A172 (cell line): Measurements from ENCODE around the gene MTMR1. TPM values are rescaled to one million over a fixed set of nuclear protein-coding genes. Genes with fewer than 3 reads are reported as not detected.

ENCODE experiments used
- DNase-seq: peaks from one replicate; pipeline ENCODE4 v3.0.0-alpha.2; 2015; ENCODE audit warnings: low spot score
- total RNA-seq: library from RNA; depleted of rRNA; stranded (reverse); fragments of >200 nt; shearing (Covaris generic); gene quantifications from 2 replicates; pipeline ENCODE4 v1.2.3, GENCODE V29; 2014

The MTMR1 gene
- total RNA-seq, 1 experiment from 2014 or later = 34.3 TPM

DNA sequence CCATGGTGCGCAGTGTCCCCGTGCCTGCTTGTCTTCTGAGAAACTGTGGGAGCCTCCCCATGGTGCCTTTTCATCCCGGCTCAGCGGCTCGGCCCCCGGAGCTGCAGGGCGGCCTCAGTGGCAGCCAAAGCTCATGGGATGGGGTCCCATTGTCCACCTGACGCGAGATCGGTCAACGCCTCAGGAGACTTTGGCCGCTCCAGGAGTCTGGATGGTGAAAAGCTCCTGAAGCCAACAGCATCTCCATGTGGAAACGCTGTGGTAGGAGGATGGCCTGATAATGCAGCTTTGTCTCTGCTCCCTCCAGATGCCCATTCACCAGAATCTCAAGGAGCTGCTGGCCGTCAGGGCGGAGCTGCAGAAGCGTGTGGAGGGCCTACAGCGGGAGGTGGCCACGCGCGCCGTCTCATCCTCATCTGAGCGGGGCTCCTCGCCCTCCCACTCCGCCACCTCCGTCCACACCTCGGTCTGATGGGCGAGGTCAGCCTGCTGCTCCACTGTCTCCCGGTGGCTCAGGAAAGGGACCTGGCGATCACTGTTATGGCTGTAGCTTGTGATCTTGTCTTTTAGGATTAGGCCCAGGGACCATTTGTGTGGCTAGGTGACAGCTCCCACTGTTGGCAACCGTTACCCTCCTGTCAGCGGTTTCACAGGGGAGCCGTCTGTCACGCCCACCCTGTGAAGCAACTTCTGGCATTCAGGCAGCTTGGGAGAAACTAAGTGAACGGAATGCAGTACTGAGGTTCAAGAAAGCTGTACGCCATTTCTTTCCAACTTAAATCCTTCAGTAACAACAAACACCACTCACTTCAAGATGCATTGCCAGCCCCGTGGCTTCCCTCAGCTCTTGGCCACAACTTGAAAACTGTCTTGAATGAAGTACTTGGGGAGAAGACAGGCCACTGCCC is 69.3 kb downstream of the MTMR1 start:
- DNase-seq = no peak

DNA sequence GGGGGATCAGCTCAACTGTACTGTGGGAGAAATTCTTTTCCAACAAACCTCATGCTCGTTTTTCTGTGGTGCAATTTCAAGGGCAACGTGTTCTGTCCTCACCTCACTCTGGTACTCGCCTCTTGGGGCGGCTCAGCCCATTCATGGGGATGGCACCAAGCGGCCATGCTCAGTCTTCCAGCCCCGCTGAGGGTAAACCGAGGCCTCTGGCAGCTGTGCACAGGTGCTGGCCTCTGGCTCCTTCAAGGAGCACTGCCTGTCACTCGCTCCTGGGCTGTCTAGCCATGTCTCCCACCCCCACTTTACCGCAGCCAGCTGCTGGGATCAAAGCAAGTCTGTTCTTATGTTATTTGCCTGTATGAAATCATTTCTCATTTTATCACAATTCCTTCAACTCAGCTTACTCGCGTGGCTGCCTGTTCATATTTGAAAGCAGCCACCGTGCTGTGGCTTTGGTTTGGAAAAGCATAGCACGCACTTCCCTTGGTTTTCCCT is 70.2 kb downstream of the MTMR1 start:
- no peak for DNase-seq

- DNase-seq = no peak
Measured at GRCh38 chrX:150763810-150764209, 70.6 kb downstream of the MTMR1 start.

GRCh38 chrX:150765237-150765636 is 72.0 kb downstream of the MTMR1 start:
- no peak for DNase-seq

- DNase-seq = no peak
Measured at GRCh38 chrX:150765782-150766350, 72.7 kb downstream of the MTMR1 start.

GRCh38 chrX:150766351-150767044 is 73.3 kb downstream of the MTMR1 start:
- DNase-seq = no peak

- no peak for DNase-seq
Measured at GRCh38 chrX:150767045-150767395, 73.8 kb downstream of the MTMR1 start.

DNA sequence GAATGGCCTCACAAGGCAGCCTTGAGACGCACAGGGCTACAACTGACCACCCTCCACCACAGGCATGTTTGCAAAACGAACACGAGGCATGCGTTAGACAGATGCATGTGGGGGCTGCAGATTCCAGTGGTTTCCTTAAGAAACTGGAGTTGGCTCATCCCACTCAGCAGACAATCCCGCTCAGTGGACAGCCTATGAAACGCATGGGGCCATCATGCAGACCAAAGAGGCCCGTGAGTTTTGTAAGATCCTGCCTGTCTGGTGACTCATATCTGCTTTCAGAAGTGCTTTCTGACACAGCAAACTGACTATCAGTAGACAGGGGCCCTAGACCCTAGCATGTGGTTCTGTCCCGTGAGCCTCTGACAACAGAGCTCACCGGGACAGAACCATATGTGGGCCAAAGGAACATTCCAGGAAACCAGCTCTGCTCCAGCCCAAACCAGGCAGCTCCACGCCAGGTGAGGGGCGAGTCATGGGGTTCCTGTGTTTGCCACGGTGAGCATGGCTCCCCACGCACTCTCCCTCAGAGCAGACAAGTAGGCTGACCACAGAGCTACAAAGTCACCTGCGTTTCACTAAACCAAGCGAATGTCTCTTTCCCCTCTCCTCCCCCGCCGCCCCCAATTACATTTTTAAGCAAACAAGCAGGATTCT is 74.4 kb downstream of the MTMR1 start:
- DNase-seq = peak; percentile 46

GRCh38 chrX:150768132-150768485 is 74.9 kb downstream of the MTMR1 start:
- no peak for DNase-seq

GRCh38 chrX:150768580-150769190 is 75.5 kb downstream of the MTMR1 start:
- no peak for DNase-seq

DNA sequence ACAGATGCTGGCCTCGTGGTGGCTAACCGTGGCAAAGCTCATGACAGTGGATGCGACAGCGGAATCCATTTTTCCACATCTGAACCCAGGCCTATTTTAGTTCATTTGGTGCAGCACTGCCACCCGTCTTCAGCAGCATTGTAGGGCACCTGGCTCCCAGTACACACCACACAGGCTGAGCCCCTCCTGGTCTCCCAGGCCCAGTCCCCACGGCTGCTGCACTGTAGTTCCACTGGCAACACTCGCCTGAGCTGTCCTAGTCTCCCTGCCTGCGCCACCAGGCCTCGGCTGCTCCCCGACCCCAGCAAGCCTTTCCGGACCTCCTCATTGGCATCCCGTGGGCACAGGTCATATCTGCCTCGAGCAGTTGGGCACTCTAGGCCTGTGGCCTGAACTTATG is 76.2 kb downstream of the MTMR1 start:
- DNase-seq = no peak

- DNase-seq = no peak
Measured at GRCh38 chrX:150770623-150771022, 77.4 kb downstream of the MTMR1 start.

DNA sequence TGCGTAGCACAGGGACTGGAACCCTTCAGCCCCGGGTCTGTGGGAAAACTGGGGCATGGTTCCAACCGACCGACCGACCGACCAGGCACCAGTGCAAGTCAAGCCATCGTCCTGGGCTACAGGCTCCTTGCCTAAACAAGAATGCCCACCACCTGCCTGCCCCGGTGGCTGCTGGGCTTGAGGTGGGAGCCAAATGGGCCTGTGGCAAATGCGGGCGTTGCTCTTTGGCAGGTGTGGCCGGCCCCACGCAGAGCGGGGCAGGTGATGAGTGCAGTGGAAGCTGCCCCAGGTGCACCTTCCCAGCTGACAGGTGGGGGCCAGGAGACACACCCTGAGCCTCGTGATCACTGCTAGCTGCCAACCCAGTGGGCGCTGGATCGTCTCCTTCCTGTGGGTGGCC is 77.9 kb downstream of the MTMR1 start:
- DNase-seq = no peak

- DNase-seq = peak; percentile 52
Measured at GRCh38 chrX:150772150-150772970, 79.2 kb downstream of the MTMR1 start.

- DNase-seq = no peak
Measured at GRCh38 chrX:150773117-150773516, 79.9 kb downstream of the MTMR1 start.

DNA sequence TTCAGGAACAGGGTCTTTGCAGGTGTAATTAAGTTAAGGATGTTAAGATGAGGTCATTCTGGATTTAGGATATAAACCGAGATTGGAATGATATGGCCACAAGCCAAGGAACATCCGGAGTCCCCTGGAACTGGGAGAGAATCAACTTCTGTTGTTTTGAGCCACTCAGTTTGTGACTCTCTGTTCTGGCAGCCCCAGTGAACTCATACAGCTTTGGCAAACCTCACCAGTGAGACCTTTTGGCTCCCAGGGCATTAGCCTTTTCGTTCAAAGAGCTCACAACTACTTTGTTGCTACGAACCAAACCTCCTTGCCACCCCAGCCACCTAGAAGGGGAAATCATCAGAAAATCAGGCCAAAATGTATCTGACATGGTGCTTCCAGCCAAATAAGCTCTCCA is 80.4 kb downstream of the MTMR1 start:
- DNase-seq = no peak

- no peak for DNase-seq
Measured at GRCh38 chrX:150774798-150775568, 81.8 kb downstream of the MTMR1 start.

DNA sequence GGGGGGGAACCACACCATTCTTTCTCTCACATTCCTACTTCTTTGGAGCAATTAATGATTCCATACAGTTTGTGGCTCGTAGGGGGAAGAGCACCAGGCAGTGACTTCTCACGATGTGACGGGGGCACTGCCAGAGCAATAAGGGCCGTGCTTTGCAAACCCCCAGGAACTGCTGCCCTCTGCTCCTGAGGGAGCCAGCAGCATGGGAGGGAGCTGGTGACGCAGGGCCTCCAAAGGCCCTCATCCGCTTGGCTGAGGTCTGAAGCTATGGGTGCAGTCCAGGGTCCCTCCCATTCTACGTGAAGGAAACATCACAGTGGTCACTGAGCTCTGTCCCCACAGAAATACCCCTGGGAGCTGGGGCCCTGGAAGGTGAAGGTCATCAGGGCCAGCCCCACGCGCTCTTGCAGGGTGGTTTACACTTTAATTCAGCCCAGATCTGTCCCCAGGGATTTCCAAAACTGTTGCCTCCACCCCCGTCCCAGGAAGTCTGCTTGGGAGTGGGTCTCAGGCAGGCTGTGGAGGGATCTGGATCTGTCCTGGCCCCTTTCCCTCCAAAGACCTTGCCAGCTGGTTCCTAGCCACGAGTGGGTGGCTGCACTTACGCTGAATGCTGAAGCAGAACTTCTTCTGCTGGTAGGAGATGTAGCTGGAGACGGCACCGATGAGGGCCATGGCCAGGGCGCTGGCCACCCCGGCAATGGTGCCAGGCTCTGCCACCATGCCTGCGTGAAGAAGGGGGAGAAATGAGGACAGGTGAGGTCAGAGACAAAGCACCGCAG is 82.6 kb downstream of the MTMR1 start:
- no peak for DNase-seq

GRCh38 chrX:150777328-150777992 is 84.3 kb downstream of the MTMR1 start:
- no peak for DNase-seq
